Body of pancreas (tissue), 4 donors: ENCODE measurements around the gene TM6SF1.

Experiments
- POLR2A ChIP-seq, 3 donors: fragments of 450-650 bp; IDR thresholded peaks; one replicate each; pipeline ENCODE4 v1.6.1; 2016; ENCODE audit warnings: antibody characterized with exemption in 3 of 3, mild to moderate bottlenecking in 2 of 3
- TF ChIP-seq, protein P1 (sequence below), 7 experiments: fragments of 450-650 bp in 4 of 7; fragments of 200-600 bp in 3 of 7; sonication (generic) in 3 of 7; IDR thresholded peaks; one replicate each; pipeline ENCODE4 v1.5.1; 2016 to 2019; ENCODE audit warnings: antibody characterized with exemption in 7 of 7

DNA sequence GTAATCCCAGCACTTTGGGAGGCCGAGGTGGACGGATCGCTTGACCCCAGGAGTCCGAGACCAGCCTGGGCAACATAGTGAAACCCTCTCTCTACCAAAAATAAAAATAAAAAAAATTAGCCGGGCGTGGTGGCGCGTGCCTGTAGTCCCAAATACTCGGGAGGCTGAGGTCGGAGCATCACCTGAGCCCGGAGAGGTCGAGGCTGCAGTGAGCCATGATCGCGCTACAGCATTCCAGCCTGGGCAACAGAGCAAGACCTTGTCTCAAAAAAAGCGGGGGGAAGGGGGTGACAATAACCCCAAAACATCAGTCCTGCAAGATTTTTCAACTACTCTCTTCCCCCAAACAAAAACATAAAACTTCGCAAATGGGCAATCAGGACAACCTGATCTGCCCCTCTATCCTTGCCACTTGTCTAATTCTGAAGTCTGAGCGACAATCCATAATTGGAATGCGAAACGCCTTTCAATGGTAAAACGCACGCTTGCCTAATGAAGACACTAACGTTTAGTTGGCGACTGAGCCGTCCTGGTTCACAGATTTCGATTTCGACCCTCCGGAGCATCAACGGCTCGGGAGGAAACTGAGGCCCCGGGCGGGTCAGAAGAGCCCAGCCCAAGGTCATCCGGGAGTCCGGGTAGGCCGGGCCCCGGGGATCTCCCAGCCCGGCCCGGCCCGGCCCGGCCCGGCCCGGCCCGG lies 41.3 kb upstream of the TM6SF1 start:
- TF ChIP-seq POLR2A (IDR thresholded peaks at IDR 0.05): no peak
- TF ChIP-seq, protein P1, sequence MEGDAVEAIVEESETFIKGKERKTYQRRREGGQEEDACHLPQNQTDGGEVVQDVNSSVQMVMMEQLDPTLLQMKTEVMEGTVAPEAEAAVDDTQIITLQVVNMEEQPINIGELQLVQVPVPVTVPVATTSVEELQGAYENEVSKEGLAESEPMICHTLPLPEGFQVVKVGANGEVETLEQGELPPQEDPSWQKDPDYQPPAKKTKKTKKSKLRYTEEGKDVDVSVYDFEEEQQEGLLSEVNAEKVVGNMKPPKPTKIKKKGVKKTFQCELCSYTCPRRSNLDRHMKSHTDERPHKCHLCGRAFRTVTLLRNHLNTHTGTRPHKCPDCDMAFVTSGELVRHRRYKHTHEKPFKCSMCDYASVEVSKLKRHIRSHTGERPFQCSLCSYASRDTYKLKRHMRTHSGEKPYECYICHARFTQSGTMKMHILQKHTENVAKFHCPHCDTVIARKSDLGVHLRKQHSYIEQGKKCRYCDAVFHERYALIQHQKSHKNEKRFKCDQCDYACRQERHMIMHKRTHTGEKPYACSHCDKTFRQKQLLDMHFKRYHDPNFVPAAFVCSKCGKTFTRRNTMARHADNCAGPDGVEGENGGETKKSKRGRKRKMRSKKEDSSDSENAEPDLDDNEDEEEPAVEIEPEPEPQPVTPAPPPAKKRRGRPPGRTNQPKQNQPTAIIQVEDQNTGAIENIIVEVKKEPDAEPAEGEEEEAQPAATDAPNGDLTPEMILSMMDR (IDR thresholded peaks at IDR 0.05): no peak
